Neural cell (in vitro differentiated cells): ENCODE data around the gene IL21R. TPM values are rescaled to one million over a fixed set of nuclear protein-coding genes. Genes with fewer than 3 reads are reported as not detected.

ENCODE experiments used
- H2AFZ ChIP-seq: fragments of 200-600, 300-800 bp; sonication (generic), shearing (Covaris generic); 2 replicates; pipeline ENCODE4 v1.6.0; 2014; ENCODE audit warnings: low read depth, mild to moderate bottlenecking, antibody characterized with exemption, low read length, moderate library complexity
- H3F3A ChIP-seq: fragments of 200-600 bp; shearing (Covaris generic); 2 replicates; pipeline ENCODE4 v1.6.1; 2016; ENCODE audit warnings: mild to moderate bottlenecking, moderate library complexity, mixed read lengths, antibody characterized with exemption, low read length; ENCODE audit not compliant: insufficient read depth, poor library complexity, severe bottlenecking
- H3K27ac ChIP-seq: fragments of 200-600, 300-800 bp; sonication (generic), shearing (Covaris generic); 2 replicates; pipeline ENCODE4 v1.5.1; 2014; ENCODE audit warnings: mild to moderate bottlenecking, low read length, moderate library complexity
- H3K27me3 ChIP-seq: fragments of 300-800, 200-600 bp; sonication (generic), shearing (Covaris generic); 2 replicates; pipeline ENCODE4 v1.6.0; 2014; ENCODE audit warnings: mild to moderate bottlenecking, low read depth, low read length, moderate library complexity; ENCODE audit not compliant: insufficient read depth
- H3K36me3 ChIP-seq: fragments of 300-800, 200-600 bp; sonication (generic), shearing (Covaris generic); 2 replicates; pipeline ENCODE4 v1.5.1; 2014; ENCODE audit warnings: mild to moderate bottlenecking, antibody characterized with exemption, low read length, moderate library complexity; ENCODE audit not compliant: insufficient read depth
- H3K4me2 ChIP-seq: fragments of 300-800, 200-600 bp; sonication (generic), shearing (Covaris generic); 2 replicates; pipeline ENCODE4 v1.6.0; 2014; ENCODE audit warnings: mild to moderate bottlenecking, low read length
- H3K4me3 ChIP-seq: fragments of 300-800, 200-600 bp; sonication (generic), shearing (Covaris generic); 2 replicates; pipeline ENCODE4 v1.5.1; 2014; ENCODE audit warnings: mild to moderate bottlenecking, low read length, moderate library complexity
- H3K79me2 ChIP-seq: fragments of 200-600 bp; shearing (Covaris generic); replicated peaks from 2 replicates; pipeline ENCODE4 v1.6.0; 2014; ENCODE audit warnings: mild to moderate bottlenecking, low read length, moderate library complexity; ENCODE audit not compliant: insufficient read depth
- H3K9ac ChIP-seq: fragments of 300-800, 200-600 bp; sonication (generic), shearing (Covaris generic); 2 replicates; pipeline ENCODE4 v1.6.1; 2016; ENCODE audit warnings: mild to moderate bottlenecking, low read length, mixed read lengths
- H3K9me2 ChIP-seq: fragments of 200-600 bp; shearing (Covaris generic); 2 replicates; pipeline ENCODE4 v1.6.1; 2016; ENCODE audit warnings: mild to moderate bottlenecking, low read length, mixed read lengths; ENCODE audit not compliant: insufficient read depth
- H3K9me3 ChIP-seq: fragments of 200-600, 300-800 bp; sonication (generic), shearing (Covaris generic); 2 replicates; pipeline ENCODE4 v1.6.1; 2016; ENCODE audit warnings: mild to moderate bottlenecking, mixed run types, low read length, moderate library complexity, mixed read lengths
- H4K20me1 ChIP-seq: fragments of 200-600 bp; shearing (Covaris generic); 2 replicates; pipeline ENCODE4 v1.6.1; 2016; ENCODE audit warnings: mild to moderate bottlenecking, mixed run types; ENCODE audit not compliant: insufficient read depth
- CTCF ChIP-seq: fragments of 450-650 bp; IDR thresholded peaks from 2 replicates; pipeline ENCODE4 v1.5.1; 2014; ENCODE audit warnings: antibody characterized with exemption, mild to moderate bottlenecking, moderate library complexity; ENCODE audit not compliant: poor library complexity, severe bottlenecking
- EP300 ChIP-seq: fragments of 450-650 bp; conservative IDR thresholded peaks from 2 replicates; pipeline ENCODE4 v1.6.1; 2014; ENCODE audit warnings: antibody characterized with exemption, mild to moderate bottlenecking, moderate library complexity; ENCODE audit not compliant: poor library complexity, severe bottlenecking
- EZH2 ChIP-seq: fragments of 200-600, 300-800 bp; shearing (Covaris generic), sonication (generic); IDR thresholded peaks from 2 replicates; pipeline ENCODE4 v1.6.1; 2014; ENCODE audit warnings: antibody characterized with exemption, low read length, borderline replicate concordance, mild to moderate bottlenecking; ENCODE audit not compliant: insufficient read depth, poor library complexity, severe bottlenecking
- MXI1 ChIP-seq: fragments of 450-650 bp; conservative IDR thresholded peaks from 2 replicates; pipeline ENCODE4 v1.6.1; 2014; ENCODE audit warnings: antibody characterized with exemption, mild to moderate bottlenecking; ENCODE audit not compliant: poor library complexity, severe bottlenecking
- POLR2AphosphoS5 ChIP-seq: IDR thresholded peaks from 2 replicates; pipeline ENCODE4 v1.6.1; 2012
- RAD21 ChIP-seq: fragments of 450-650 bp; conservative IDR thresholded peaks from 2 replicates; pipeline ENCODE4 v1.6.1; 2014; ENCODE audit warnings: antibody characterized with exemption, mild to moderate bottlenecking, moderate library complexity
- REST ChIP-seq: IDR thresholded peaks from 2 replicates; pipeline ENCODE4 v1.6.1; 2012; ENCODE audit warnings: borderline replicate concordance
- SMC3 ChIP-seq: fragments of 450-650 bp; conservative IDR thresholded peaks from 2 replicates; pipeline ENCODE4 v1.6.1; 2014; ENCODE audit warnings: antibody characterized with exemption, mild to moderate bottlenecking, moderate library complexity; ENCODE audit not compliant: poor library complexity
- TAF1 ChIP-seq: IDR thresholded peaks from 2 replicates; pipeline ENCODE4 v1.6.1; 2012; ENCODE audit warnings: low read depth
- polyA plus RNA-seq: library from polyadenylated mRNA; depleted of rRNA; stranded (reverse); fragments of >200 nt; gene quantifications from 2 replicates; pipeline ENCODE4 v1.2.3, GENCODE V29; 2014

IL21R gene
- polyA plus RNA-seq, 1 donor from 2014 or later: not detected

GRCh38 chr16:27473101-27473900, 71.3 kb downstream of the IL21R start:
- H3K9ac ChIP-seq: no peak overlapping the region
- no peak overlapping the region for H3K27ac ChIP-seq
- no peaks in the 10 kb centered on the region for H3K79me2 ChIP-seq
- H3F3A ChIP-seq: no peaks in the 10 kb centered on the region
- no peak overlapping the region for H3K4me2 ChIP-seq
- H3K9me2 ChIP-seq: no peaks in the 10 kb centered on the region
- no peak for TF ChIP-seq EZH2
- TF ChIP-seq MXI1: no peak
- TF ChIP-seq TAF1: no peak
- no peak for TF ChIP-seq SMC3
- no peak for TF ChIP-seq EP300
- no peak for TF ChIP-seq CTCF
- TF ChIP-seq POLR2AphosphoS5: no peak
- no peak for TF ChIP-seq RAD21
- TF ChIP-seq REST: no peak
- H3K4me3 ChIP-seq: no peak overlapping the region
- H3K27me3 ChIP-seq: no peaks in the 10 kb centered on the region
- no peaks in the 10 kb centered on the region for H3K9me3 ChIP-seq
- no peaks in the 10 kb centered on the region for H4K20me1 ChIP-seq
- H2AFZ ChIP-seq: no peak overlapping the region
- H3K36me3 ChIP-seq: peaks cover 5% of the 10 kb centered on the region

GRCh38 chr16:27474041-27474440, 72.1 kb downstream of the IL21R start:
- H2AFZ ChIP-seq: no peak overlapping the region
- no peaks in the 10 kb centered on the region for H3K9me3 ChIP-seq
- no peaks in the 10 kb centered on the region for H3K9me2 ChIP-seq
- no peaks in the 10 kb centered on the region for H3K27me3 ChIP-seq
- no peaks in the 10 kb centered on the region for H3K79me2 ChIP-seq
- H4K20me1 ChIP-seq: no peaks in the 10 kb centered on the region
- no peak overlapping the region for H3K4me2 ChIP-seq
- H3K4me3 ChIP-seq: no peak overlapping the region
- TF ChIP-seq SMC3: no peak
- no peak for TF ChIP-seq EZH2
- TF ChIP-seq MXI1: no peak
- no peak for TF ChIP-seq REST
- no peak for TF ChIP-seq POLR2AphosphoS5
- TF ChIP-seq CTCF: no peak
- no peak for TF ChIP-seq EP300
- no peak overlapping the region for H3K27ac ChIP-seq
- no peaks in the 10 kb centered on the region for H3F3A ChIP-seq
- H3K9ac ChIP-seq: no peak overlapping the region
- H3K36me3 ChIP-seq: peaks cover 2% of the 10 kb centered on the region
